Bronchial epithelial cell (primary cell): ENCODE results near the gene ZNF319. TPM values are rescaled to one million over a fixed set of nuclear protein-coding genes. Genes with fewer than 3 reads are reported as not detected.

Experiments
- DNase-seq: peaks from one replicate; pipeline ENCODE4 v3.0.0-alpha.2; 2010; ENCODE audit warnings: low read depth
- FAIRE-seq: peaks from 2 replicates; lab custom pipeline; 2011; peaks lifted over from hg19 to GRCh38; lab: Jason Lieb, UNC
- H3K27me3 ChIP-seq: 2 replicates; pipeline ENCODE4 v1.5.1; 2011; ENCODE audit warnings: low read length; ENCODE audit not compliant: control insufficient read depth, insufficient read depth
- H3K36me3 ChIP-seq: 2 replicates; pipeline ENCODE4 v1.5.1; 2011; ENCODE audit warnings: low read length; ENCODE audit not compliant: control insufficient read depth, insufficient read depth
- H3K4me3 ChIP-seq: 2 replicates; pipeline ENCODE4 v1.5.1; 2011; ENCODE audit warnings: mild to moderate bottlenecking, low read depth, low read length, control low read depth
- total RNA-seq: library from RNA; depleted of rRNA; stranded (reverse); fragments of >200 nt; gene quantifications from 2 replicates; pipeline ENCODE4 v1.2.1, GENCODE V29; 2014
- TF ChIP-seq, protein P1 (sequence below): IDR thresholded peaks from 2 replicates; pipeline ENCODE4 v1.5.1; 2011; ENCODE audit warnings: mild to moderate bottlenecking, moderate library complexity, low read length, control low read depth, inconsistent platforms; ENCODE audit not compliant: insufficient read depth, severe bottlenecking

The ZNF319 gene
- total RNA-seq, 1 donor from 2014 or later = 2.4 TPM

DNA sequence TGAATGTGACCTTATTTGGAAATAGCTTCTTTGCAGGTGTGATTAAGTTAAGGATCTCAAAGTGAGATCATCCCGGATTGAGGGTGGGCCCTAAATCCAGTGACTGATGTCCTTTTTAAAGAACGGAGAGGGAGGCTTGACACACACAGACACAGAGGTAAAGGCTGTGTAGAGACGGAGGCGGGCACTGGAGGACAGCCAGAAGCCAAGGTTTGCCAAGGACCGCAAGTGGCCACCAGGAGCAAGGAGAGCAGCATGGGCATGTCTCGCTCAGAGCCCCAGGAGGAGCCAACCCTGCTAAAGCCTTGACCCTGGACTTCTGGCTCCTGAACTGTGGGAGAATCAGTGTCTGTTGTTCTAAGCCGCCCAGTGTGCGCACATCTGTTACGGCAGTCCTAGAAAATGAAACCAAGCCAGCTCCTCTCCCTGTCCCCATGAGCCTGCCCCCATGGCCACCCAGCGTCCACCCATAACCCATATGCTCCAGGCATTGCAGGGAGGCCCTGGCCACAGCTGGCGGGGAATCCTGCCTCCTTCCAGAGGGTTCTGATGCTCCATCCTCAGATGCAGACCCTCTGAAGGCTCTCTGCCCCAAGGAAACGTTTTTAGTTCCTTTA, 44.8 kb downstream of the ZNF319 start:
- FAIRE-seq = peak; percentile 89
- Histone ChIP-seq H3K36me3 (no peaks in the 10 kb centered on the region), H3K27me3 (no peaks in the 10 kb centered on the region), H3K4me3 (no peak overlapping the region)
- DNase-seq = peak; percentile 80
- TF ChIP-seq, protein P1, sequence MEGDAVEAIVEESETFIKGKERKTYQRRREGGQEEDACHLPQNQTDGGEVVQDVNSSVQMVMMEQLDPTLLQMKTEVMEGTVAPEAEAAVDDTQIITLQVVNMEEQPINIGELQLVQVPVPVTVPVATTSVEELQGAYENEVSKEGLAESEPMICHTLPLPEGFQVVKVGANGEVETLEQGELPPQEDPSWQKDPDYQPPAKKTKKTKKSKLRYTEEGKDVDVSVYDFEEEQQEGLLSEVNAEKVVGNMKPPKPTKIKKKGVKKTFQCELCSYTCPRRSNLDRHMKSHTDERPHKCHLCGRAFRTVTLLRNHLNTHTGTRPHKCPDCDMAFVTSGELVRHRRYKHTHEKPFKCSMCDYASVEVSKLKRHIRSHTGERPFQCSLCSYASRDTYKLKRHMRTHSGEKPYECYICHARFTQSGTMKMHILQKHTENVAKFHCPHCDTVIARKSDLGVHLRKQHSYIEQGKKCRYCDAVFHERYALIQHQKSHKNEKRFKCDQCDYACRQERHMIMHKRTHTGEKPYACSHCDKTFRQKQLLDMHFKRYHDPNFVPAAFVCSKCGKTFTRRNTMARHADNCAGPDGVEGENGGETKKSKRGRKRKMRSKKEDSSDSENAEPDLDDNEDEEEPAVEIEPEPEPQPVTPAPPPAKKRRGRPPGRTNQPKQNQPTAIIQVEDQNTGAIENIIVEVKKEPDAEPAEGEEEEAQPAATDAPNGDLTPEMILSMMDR = peak; percentile 55

DNA sequence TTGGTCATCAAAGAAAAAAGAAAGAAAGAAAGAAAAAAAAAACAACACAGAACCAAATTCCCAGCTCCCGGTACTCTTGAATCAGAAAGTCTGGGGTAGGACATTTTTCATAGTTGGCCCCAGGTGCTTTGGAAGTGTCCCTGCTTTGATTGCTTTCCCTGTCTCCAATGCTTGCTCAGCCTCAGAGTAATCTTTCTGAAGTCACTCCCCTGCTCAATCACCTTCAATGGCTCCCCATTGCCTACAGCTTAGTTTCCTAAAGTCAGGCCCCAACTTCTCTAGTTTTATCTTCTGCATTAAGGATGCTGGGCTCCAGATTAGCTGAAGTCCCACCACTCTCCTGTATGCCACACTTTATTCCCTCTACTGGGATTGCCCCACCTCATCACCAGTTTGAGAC, 46.6 kb downstream of the ZNF319 start:
- Histone ChIP-seq H3K4me3 (no peak overlapping the region), H3K27me3 (peaks cover 2% of the 10 kb centered on the region), H3K36me3 (no peaks in the 10 kb centered on the region)
- TF ChIP-seq, protein P1 = no peak
- FAIRE-seq (no peak), DNase-seq (no peak)

DNA sequence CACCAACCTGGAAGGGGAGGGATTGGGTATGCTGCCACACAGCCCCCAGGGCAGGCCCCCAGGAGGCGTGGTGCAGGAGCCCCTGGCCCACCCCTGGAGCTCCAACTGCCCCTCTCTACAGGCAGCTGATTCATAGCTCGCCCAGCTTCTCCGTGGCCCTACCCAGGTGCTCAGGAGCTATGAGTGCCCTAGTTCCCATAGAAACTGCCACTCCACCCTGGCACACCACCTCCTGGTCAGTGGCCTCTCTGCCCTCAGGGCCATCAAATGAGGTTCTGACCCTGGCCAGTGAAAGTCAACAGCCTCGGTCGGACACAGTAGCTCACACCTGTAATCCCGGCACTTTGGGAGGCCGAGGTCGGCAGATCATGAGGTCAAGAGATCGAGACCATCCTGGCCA, 47.6 kb downstream of the ZNF319 start:
- DNase-seq = no peak
- FAIRE-seq = no peak
- Histone ChIP-seq H3K27me3 (peaks cover 2% of the 10 kb centered on the region), H3K4me3 (no peak overlapping the region), H3K36me3 (no peaks in the 10 kb centered on the region)
- TF ChIP-seq, protein P1 = no peak

DNA sequence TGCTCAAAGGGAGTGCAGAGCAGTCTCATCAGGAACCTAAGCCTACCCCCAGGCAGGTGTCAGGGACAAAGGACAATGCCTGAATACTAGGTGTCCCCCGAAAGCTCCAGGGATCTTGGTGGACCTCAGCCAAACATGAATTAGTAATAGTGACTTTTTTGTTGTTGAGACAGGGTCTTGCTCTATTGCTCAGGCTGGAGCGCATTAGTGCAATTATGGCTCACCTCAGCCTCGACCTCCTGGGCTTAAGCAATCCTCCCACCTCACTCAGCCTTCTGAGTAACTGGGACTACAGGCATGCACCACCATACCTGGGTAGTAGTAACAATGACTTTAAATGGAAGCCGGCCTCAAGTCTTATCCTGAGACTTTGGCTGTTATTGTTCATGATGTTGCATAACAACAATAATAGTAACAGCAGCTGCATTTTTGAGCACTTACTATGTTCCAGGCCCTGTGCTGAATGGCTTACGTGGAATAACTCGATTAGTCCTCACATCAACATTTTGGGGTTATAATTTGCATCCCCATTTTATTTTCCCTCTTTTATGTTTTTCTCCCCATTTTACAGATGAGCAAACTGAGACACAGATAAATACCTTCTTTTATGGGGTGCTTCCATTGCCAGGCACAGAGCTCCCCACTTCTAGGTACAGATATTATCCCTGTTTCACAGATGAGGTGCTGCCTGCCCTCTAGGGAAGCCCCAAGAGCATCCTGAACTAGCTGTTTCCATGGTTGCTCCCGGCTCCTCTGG, 49.1 kb downstream of the ZNF319 start:
- FAIRE-seq = no peak
- TF ChIP-seq, protein P1 = no peak
- H3K36me3 ChIP-seq = no peaks in the 10 kb centered on the region
- DNase-seq = peak; percentile 25
- H3K4me3 ChIP-seq = no peak overlapping the region
- peaks cover 2% of the 10 kb centered on the region for H3K27me3 ChIP-seq

DNA sequence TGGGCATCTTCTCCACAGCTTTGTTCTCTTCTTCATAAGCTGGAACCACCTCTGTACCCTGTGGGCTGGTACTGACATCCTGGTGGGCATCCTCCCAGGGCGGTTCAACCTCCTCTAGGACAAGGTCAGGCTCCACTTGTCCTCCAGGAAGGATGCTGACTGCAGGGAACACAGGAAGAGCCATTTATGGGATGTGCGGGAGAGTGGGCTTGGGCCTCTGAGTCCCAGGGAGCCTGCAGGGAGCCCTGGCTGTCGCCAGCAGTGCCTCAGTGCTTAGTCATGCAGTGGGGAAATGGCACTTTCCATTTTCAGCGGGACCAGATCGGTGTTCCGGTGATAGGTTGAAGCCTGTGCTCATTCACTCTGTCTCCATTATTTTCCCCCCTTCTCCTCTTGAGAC, 50.1 kb downstream of the ZNF319 start:
- TF ChIP-seq, protein P1 = no peak
- DNase-seq = no peak
- Histone ChIP-seq H3K27me3 (peaks cover 2% of the 10 kb centered on the region), H3K4me3 (no peak overlapping the region), H3K36me3 (no peaks in the 10 kb centered on the region)
- FAIRE-seq = no peak
